ENCODE results near the gene ITGAL. TPM values are rescaled to one million over a fixed set of nuclear protein-coding genes. Genes with fewer than 3 reads are reported as not detected.
A peak's percentile ranks its signal among the peaks of the same experiment; 100 is the strongest.
"Not testable (repeated sequence)": the region's sequence is repeated elsewhere in the genome, so short reads cannot be mapped to it uniquely, and the experiment has no call there.

ITGAL gene
- total and polyA plus RNA-seq, 2 of the 13 experiments (the other 11 are each of a cell fraction or from before 2014, with no cell fraction given): 0.86 to 1.2 TPM

GRCh38 chr16:30540916-30541464, 68.4 kb downstream of the ITGAL start (continued):
- TF ChIP-seq HIVEP1 (CRISPR knock-in tag; IDR thresholded peaks at IDR 0.05): 0 out of 2 replicates have a peak, but pooled peaks have one; percentile 19
- TF ChIP-seq CAMTA2 (CRISPR knock-in tag; IDR thresholded peaks at IDR 0.05; ENCODE audit: borderline replicate concordance): peak; percentile 80
- peak; percentile 20; the same call in 1 of the 2 replicates for TF ChIP-seq STAG1 (CRISPR knock-in tag; IDR thresholded peaks at IDR 0.05)
- TF ChIP-seq ZEB1 (IDR thresholded peaks at IDR 0.05; ENCODE audit: insufficient replicate concordance, low read depth): peak; percentile 86
- peak; percentile 91 for TF ChIP-seq ZNF292 (CRISPR knock-in tag; IDR thresholded peaks at IDR 0.05; ENCODE audit: borderline replicate concordance, low read depth)
- TF ChIP-seq HNF4G (IDR thresholded peaks at IDR 0.05; ENCODE audit: borderline replicate concordance, low read depth, low read length); CREB1 (IDR thresholded peaks at IDR 0.05): not testable (repeated sequence)
- 0 out of 2 replicates have a peak, but pooled peaks have one; percentile 47 for TF ChIP-seq HNF4G (CRISPR knock-in tag; IDR thresholded peaks at IDR 0.05; ENCODE audit: borderline replicate concordance, low read depth)
- peak; percentile 62; the same call in 1 of the 2 replicates for TF ChIP-seq SNAPC2 (CRISPR knock-in tag; IDR thresholded peaks at IDR 0.05)
- TF ChIP-seq ZNF770 (CRISPR knock-in tag; IDR thresholded peaks at IDR 0.05): peak; percentile 100
- peak; percentile 22; the same call in 1 of the 2 replicates for TF ChIP-seq HOMEZ (CRISPR knock-in tag; IDR thresholded peaks at IDR 0.05; ENCODE audit: low read depth)
- TF ChIP-seq ZBTB20 (CRISPR knock-in tag; IDR thresholded peaks at IDR 0.05; ENCODE audit: borderline replicate concordance, low read depth): peak; percentile 100
- peak; percentile 79 for TF ChIP-seq ZNF430 (CRISPR knock-in tag; IDR thresholded peaks at IDR 0.05)
- peak; percentile 37; the same call in 1 of the 2 replicates for TF ChIP-seq HOXD1 (CRISPR knock-in tag; IDR thresholded peaks at IDR 0.05)
- TF ChIP-seq NAIF1 (CRISPR knock-in tag; IDR thresholded peaks at IDR 0.05; ENCODE audit: borderline replicate concordance): peak; percentile 61; the same call in 1 of the 2 replicates
- peak; percentile 90 for TF ChIP-seq ZBTB7B (CRISPR knock-in tag; IDR thresholded peaks at IDR 0.05)
- TF ChIP-seq FOXC1 (CRISPR knock-in tag; IDR thresholded peaks at IDR 0.05; ENCODE audit: borderline replicate concordance): 0 out of 2 replicates have a peak, but pooled peaks have one; percentile 41
- peak; percentile 58; the same call in 1 of the 2 replicates for TF ChIP-seq CREB1 (CRISPR knock-in tag; IDR thresholded peaks at IDR 0.05)
- TF ChIP-seq ZNF670 (CRISPR knock-in tag; IDR thresholded peaks at IDR 0.05; ENCODE audit: borderline replicate concordance): peak; percentile 73; the same call in 1 of the 2 replicates
- TF ChIP-seq HNF1B (CRISPR knock-in tag; IDR thresholded peaks at IDR 0.05): peak; percentile 97
- TF ChIP-seq BRD4 (CRISPR knock-in tag; IDR thresholded peaks at IDR 0.05): 0 out of 2 replicates have a peak, but pooled peaks have one; percentile 45
- TF ChIP-seq SMAD1 (CRISPR knock-in tag; IDR thresholded peaks at IDR 0.05; ENCODE audit: borderline replicate concordance, low read depth): 0 out of 2 replicates have a peak, but pooled peaks have one; percentile 26
- peak; percentile 47; the same call in 1 of the 2 replicates for TF ChIP-seq ZSCAN31 (CRISPR knock-in tag; IDR thresholded peaks at IDR 0.05; ENCODE audit: low read depth)
- TF ChIP-seq ZNF556 (CRISPR knock-in tag; IDR thresholded peaks at IDR 0.05; ENCODE audit: borderline replicate concordance): peak; percentile 64; the same call in 1 of the 2 replicates
- peak; percentile 91 for TF ChIP-seq MED1 (CRISPR knock-in tag; IDR thresholded peaks at IDR 0.05)
- peak; percentile 23; the same call in 1 of the 2 replicates for TF ChIP-seq GATA4 (IDR thresholded peaks at IDR 0.05; ENCODE audit: borderline replicate concordance, low read depth)
